IgD-negative memory B cell (primary cell): Measurements from ENCODE around the gene MARCHF3. TPM values are rescaled to one million over a fixed set of nuclear protein-coding genes. Genes with fewer than 3 reads are reported as not detected.

Experiments
- H3K27ac Mint-ChIP-seq, 3 donors: one replicate each; pipeline ENCODE4 v1.8.0; 2020 to 2022; ENCODE audit warnings: mild to moderate bottlenecking in 3 of 3, mixed read lengths in 3 of 3, moderate library complexity in 1 of 3
- H3K27me3 Mint-ChIP-seq: one replicate; pipeline ENCODE4 v1.8.0; 2021; ENCODE audit warnings: mixed read lengths
- H3K36me3 Mint-ChIP-seq: one replicate; pipeline ENCODE4 v1.8.0; 2020; ENCODE audit warnings: mild to moderate bottlenecking, mixed read lengths
- H3K4me1 Mint-ChIP-seq, 3 donors: one replicate each; pipeline ENCODE4 v1.8.0; 2020 to 2022; ENCODE audit warnings: mixed read lengths in 3 of 3, mild to moderate bottlenecking in 1 of 3
- H3K4me3 Mint-ChIP-seq, 4 donors: one replicate each; pipeline ENCODE4 v1.8.0; 2020 to 2022; ENCODE audit warnings: mild to moderate bottlenecking in 4 of 4, mixed read lengths in 4 of 4, moderate library complexity in 3 of 4
- H3K9me3 Mint-ChIP-seq, 3 donors: one replicate each; pipeline ENCODE4 v1.8.0; 2020 to 2021; ENCODE audit warnings: mixed read lengths in 3 of 3, mild to moderate bottlenecking in 1 of 3
- polyA plus RNA-seq: library from polyadenylated mRNA; unstranded; fragments of 300-500 nt; fragmentation: Illumina TruSeq; gene quantifications from one replicate; pipeline ENCODE4 v1.2.3, GENCODE V29; 2021

Gene MARCHF3
- polyA plus RNA-seq, 1 donor from 2014 or later: 31.7 TPM

GRCh38 chr5:126830061-126830460, 200.3 kb downstream of the MARCHF3 start:
- Mint-ChIP-seq H3K27ac (no peak overlapping the region), H3K4me3 (no peak overlapping the region), H3K27me3 (no peaks in the 10 kb centered on the region), H3K36me3 (peaks cover 10% of the 10 kb centered on the region), H3K4me1 (peaks cover 0 to 6% (median 0%) of the 10 kb centered on the region in 3 donors), H3K9me3 (no peaks in the 10 kb centered on the region)

- Mint-ChIP-seq H3K4me3 (no peak overlapping the region), H3K27me3 (no peaks in the 10 kb centered on the region), H3K36me3 (peaks cover 7% of the 10 kb centered on the region), H3K4me1 (peaks cover 0 to 5% (median 0%) of the 10 kb centered on the region in 3 donors), H3K27ac (no peak overlapping the region), H3K9me3 (no peaks in the 10 kb centered on the region)
These were observed 201.3 kb downstream of the MARCHF3 start for GRCh38 chr5:126829098-126829497.

- Mint-ChIP-seq H3K36me3 (peaks cover 8% of the 10 kb centered on the region), H3K27ac (no peak overlapping the region), H3K4me1 (peaks cover 0 to 5% (median 0%) of the 10 kb centered on the region in 3 donors), H3K27me3 (no peaks in the 10 kb centered on the region), H3K9me3 (no peaks in the 10 kb centered on the region), H3K4me3 (no peak overlapping the region)
These were observed 203.6 kb downstream of the MARCHF3 start for GRCh38 chr5:126826619-126827215.

- H3K36me3 Mint-ChIP-seq: peaks cover 7% of the 10 kb centered on the region
- no peaks in the 10 kb centered on the region for H3K4me1 Mint-ChIP-seq
- H3K9me3 Mint-ChIP-seq: no peaks in the 10 kb centered on the region
- no peak overlapping the region for H3K4me3 Mint-ChIP-seq
- no peak overlapping the region for H3K27ac Mint-ChIP-seq
- no peaks in the 10 kb centered on the region for H3K27me3 Mint-ChIP-seq
These were observed 211.1 kb downstream of the MARCHF3 start for GRCh38 chr5:126819253-126819652.

- H3K36me3 Mint-ChIP-seq: peaks cover 7% of the 10 kb centered on the region
- no peaks in the 10 kb centered on the region for H3K9me3 Mint-ChIP-seq
- no peak overlapping the region for H3K4me3 Mint-ChIP-seq
- H3K4me1 Mint-ChIP-seq: no peaks in the 10 kb centered on the region
- H3K27ac Mint-ChIP-seq: no peak overlapping the region
- no peaks in the 10 kb centered on the region for H3K27me3 Mint-ChIP-seq
These were observed 211.6 kb downstream of the MARCHF3 start for GRCh38 chr5:126818736-126819135.

Other genes starting within 250 kb of the MARCHF3 start
- 11.1 TPM for gene C5orf63, start 42.9 kb upstream of the MARCHF3 start, polyA plus RNA-seq